ENCODE measurements around the gene MYH7B.

- no peak for TF ChIP-seq CTCF (IDR thresholded peaks at IDR 0.05)
- no peak for TF ChIP-seq MAX (CRISPR knock-in tag; IDR thresholded peaks at IDR 0.05)
- no peak for TF ChIP-seq ZBTB21 (CRISPR knock-in tag; IDR thresholded peaks at IDR 0.05; ENCODE audit: borderline replicate concordance)
- TF ChIP-seq, protein P1, sequence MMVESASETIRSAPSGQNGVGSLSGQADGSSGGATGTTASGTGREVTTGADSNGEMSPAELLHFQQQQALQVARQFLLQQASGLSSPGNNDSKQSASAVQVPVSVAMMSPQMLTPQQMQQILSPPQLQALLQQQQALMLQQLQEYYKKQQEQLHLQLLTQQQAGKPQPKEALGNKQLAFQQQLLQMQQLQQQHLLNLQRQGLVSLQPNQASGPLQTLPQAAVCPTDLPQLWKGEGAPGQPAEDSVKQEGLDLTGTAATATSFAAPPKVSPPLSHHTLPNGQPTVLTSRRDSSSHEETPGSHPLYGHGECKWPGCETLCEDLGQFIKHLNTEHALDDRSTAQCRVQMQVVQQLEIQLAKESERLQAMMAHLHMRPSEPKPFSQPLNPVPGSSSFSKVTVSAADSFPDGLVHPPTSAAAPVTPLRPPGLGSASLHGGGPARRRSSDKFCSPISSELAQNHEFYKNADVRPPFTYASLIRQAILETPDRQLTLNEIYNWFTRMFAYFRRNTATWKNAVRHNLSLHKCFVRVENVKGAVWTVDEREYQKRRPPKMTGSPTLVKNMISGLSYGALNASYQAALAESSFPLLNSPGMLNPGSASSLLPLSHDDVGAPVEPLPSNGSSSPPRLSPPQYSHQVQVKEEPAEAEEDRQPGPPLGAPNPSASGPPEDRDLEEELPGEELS (CRISPR knock-in tag; IDR thresholded peaks at IDR 0.05): no peak
- no peak for TF ChIP-seq ESRRA (CRISPR knock-in tag; IDR thresholded peaks at IDR 0.05; ENCODE audit: borderline replicate concordance)
- no peak for TF ChIP-seq ZNF232 (CRISPR knock-in tag; IDR thresholded peaks at IDR 0.05)
- TF ChIP-seq SMAD3 (CRISPR knock-in tag; IDR thresholded peaks at IDR 0.05; ENCODE audit: borderline replicate concordance): no peak
- no peak for TF ChIP-seq ZNF219 (CRISPR knock-in tag; IDR thresholded peaks at IDR 0.05; ENCODE audit: borderline replicate concordance)
Measured at GRCh38 chr20:34985461-34986310, 30.0 kb downstream of the MYH7B start.

Measured in WTC11 (cell line).